WTC11 (cell line): ENCODE measurements around the gene GNMT.

Experiments used
- CBFB ChIP-seq: sonication (generic); formaldehyde crosslinking; IDR thresholded peaks from 2 replicates; pipeline ENCODE4 v1.8.1; 2022; ENCODE audit warnings: mild to moderate bottlenecking, low read depth, missing genetic modification reagents
- ELF4 ChIP-seq: sonication (generic); formaldehyde crosslinking; IDR thresholded peaks from 2 replicates; pipeline ENCODE4 v1.8.1; 2022; ENCODE audit warnings: low read depth, mild to moderate bottlenecking, moderate library complexity, missing genetic modification reagents
- ETV6 ChIP-seq: sonication (generic); formaldehyde crosslinking; IDR thresholded peaks from 2 replicates; pipeline ENCODE4 v1.8.1; 2022; ENCODE audit warnings: mild to moderate bottlenecking, missing genetic modification reagents
- FOXP1 ChIP-seq: sonication (generic); formaldehyde crosslinking; IDR thresholded peaks from 2 replicates; pipeline ENCODE4 v1.8.0; 2022; ENCODE audit warnings: missing genetic modification reagents, mild to moderate bottlenecking, moderate library complexity, borderline replicate concordance
- NFYB ChIP-seq: sonication (generic); formaldehyde crosslinking; conservative IDR thresholded peaks from 2 replicates; pipeline ENCODE4 v1.8.0; 2022; ENCODE audit warnings: low read depth, missing genetic modification reagents
- SOX15 ChIP-seq: fragments of 250-450 bp; sonication (Bioruptor Pico); IDR thresholded peaks from 2 replicates; pipeline ENCODE4 v1.9.0; 2021; ENCODE audit warnings: mild to moderate bottlenecking
- TP53 ChIP-seq: sonication (generic); formaldehyde crosslinking; IDR thresholded peaks from 2 replicates; pipeline ENCODE4 v1.8.1; 2023; ENCODE audit warnings: mild to moderate bottlenecking, missing genetic modification reagents
- ZBTB21 ChIP-seq: sonication (generic); formaldehyde crosslinking; IDR thresholded peaks from 2 replicates; pipeline ENCODE4 v1.8.1; 2023; ENCODE audit warnings: mild to moderate bottlenecking, missing genetic modification reagents, borderline replicate concordance
- TF ChIP-seq, protein P1 (sequence below): fragments of 200-600 bp; IDR thresholded peaks from 2 replicates; pipeline ENCODE4 v1.8.0; 2022; ENCODE audit warnings: antibody characterized with exemption
- TF ChIP-seq, protein P2 (sequence below): sonication (generic); formaldehyde crosslinking; IDR thresholded peaks from 2 replicates; pipeline ENCODE4 v1.8.1; 2022; ENCODE audit warnings: mild to moderate bottlenecking, missing genetic modification reagents, moderate library complexity, borderline replicate concordance
- TF ChIP-seq, protein P3 (sequence below): sonication (generic); formaldehyde crosslinking; conservative IDR thresholded peaks from 2 replicates; pipeline ENCODE4 v1.8.1; 2022; ENCODE audit warnings: mild to moderate bottlenecking, missing genetic modification reagents
- TF ChIP-seq, protein P4 (sequence below): sonication (generic); formaldehyde crosslinking; IDR thresholded peaks from 2 replicates; pipeline ENCODE4 v1.8.0; 2022; ENCODE audit warnings: mild to moderate bottlenecking, missing genetic modification reagents

DNA sequence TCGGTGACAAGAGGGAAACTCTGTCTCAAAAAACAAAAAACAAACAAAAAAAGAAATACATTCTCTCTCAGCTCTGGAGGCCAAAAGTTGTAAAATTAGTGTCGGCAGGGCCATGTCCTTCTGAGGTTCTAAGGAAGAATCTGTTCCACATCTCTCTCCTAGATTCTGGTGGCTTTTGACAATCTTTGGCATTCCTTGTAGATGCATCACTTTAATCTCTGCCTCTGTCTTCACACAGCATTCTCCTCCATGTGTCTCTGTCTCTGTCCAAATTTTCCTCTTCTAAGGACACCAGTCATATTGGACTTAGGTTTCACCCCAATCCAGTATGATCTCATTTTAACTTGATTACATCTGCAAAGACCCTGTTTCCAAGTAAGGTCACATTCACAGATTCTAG is 32.9 kb downstream of the GNMT start:
- TF ChIP-seq ZBTB21 (CRISPR knock-in tag) (no peak), NFYB (CRISPR knock-in tag) (no peak), TP53 (CRISPR knock-in tag) (no peak), FOXP1 (CRISPR knock-in tag) (no peak), CBFB (no peak), SOX15 (CRISPR knock-in tag) (no peak), ETV6 (CRISPR knock-in tag) (no peak), ELF4 (CRISPR knock-in tag) (no peak)
- TF ChIP-seq, protein P1, sequence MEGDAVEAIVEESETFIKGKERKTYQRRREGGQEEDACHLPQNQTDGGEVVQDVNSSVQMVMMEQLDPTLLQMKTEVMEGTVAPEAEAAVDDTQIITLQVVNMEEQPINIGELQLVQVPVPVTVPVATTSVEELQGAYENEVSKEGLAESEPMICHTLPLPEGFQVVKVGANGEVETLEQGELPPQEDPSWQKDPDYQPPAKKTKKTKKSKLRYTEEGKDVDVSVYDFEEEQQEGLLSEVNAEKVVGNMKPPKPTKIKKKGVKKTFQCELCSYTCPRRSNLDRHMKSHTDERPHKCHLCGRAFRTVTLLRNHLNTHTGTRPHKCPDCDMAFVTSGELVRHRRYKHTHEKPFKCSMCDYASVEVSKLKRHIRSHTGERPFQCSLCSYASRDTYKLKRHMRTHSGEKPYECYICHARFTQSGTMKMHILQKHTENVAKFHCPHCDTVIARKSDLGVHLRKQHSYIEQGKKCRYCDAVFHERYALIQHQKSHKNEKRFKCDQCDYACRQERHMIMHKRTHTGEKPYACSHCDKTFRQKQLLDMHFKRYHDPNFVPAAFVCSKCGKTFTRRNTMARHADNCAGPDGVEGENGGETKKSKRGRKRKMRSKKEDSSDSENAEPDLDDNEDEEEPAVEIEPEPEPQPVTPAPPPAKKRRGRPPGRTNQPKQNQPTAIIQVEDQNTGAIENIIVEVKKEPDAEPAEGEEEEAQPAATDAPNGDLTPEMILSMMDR = no peak
- TF ChIP-seq, protein P2, sequence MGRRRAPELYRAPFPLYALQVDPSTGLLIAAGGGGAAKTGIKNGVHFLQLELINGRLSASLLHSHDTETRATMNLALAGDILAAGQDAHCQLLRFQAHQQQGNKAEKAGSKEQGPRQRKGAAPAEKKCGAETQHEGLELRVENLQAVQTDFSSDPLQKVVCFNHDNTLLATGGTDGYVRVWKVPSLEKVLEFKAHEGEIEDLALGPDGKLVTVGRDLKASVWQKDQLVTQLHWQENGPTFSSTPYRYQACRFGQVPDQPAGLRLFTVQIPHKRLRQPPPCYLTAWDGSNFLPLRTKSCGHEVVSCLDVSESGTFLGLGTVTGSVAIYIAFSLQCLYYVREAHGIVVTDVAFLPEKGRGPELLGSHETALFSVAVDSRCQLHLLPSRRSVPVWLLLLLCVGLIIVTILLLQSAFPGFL = no peak
- TF ChIP-seq, protein P3, sequence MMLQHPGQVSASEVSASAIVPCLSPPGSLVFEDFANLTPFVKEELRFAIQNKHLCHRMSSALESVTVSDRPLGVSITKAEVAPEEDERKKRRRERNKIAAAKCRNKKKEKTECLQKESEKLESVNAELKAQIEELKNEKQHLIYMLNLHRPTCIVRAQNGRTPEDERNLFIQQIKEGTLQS (CRISPR knock-in tag) = no peak
- TF ChIP-seq, protein P4, sequence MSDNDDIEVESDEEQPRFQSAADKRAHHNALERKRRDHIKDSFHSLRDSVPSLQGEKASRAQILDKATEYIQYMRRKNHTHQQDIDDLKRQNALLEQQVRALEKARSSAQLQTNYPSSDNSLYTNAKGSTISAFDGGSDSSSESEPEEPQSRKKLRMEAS (CRISPR knock-in tag) = no peak
